ENCODE results near the gene AP2B1. TPM values are rescaled to one million over a fixed set of nuclear protein-coding genes. Genes with fewer than 3 reads are reported as not detected.

The AP2B1 gene
- total and polyA plus RNA-seq, 4 experiments from 2014 or later = 54.1 to 165 (median 118) TPM

- H3K27me3 ChIP-seq (ENCODE audit: insufficient read depth, low read length) = no peaks in the 10 kb centered on the region
- ChIA-PET POLR2A (ENCODE audit: partially characterized antibody) (no interaction called here), CTCF (ENCODE audit: partially characterized antibody) (no interaction called here)
- H3K4me1 ChIP-seq (ENCODE audit: insufficient read depth, low read length) = no peaks in the 10 kb centered on the region
- DNase-seq = no peak
- no peak overlapping the region for H3K27ac Mint-ChIP-seq
- H3K36me3 Mint-ChIP-seq = peaks cover 3 to 46% of the 10 kb centered on the region in 2 donors
- H3K27me3 Mint-ChIP-seq = no peaks in the 10 kb centered on the region
- intact Hi-C loops (cut with micrococcal nuclease) = no loop called here
- peaks cover 10% of the 10 kb centered on the region for H3K36me3 ChIP-seq (ENCODE audit: insufficient read depth, low read length)
- H3K27ac ChIP-seq (ENCODE audit: low read depth, low read length) = no peak overlapping the region
- peaks cover 5 to 9% (median 8%) of the 10 kb centered on the region in 4 donors for H3K4me1 Mint-ChIP-seq
- H3K9me3 Mint-ChIP-seq = no peaks in the 10 kb centered on the region
- no peak overlapping the region for H3K4me3 ChIP-seq (ENCODE audit: low read length in 2 of 2)
- no peaks in the 10 kb centered on the region for H3K9me3 ChIP-seq (ENCODE audit: control insufficient read depth in 1 of 2, low read length in 2 of 2)
- H3K4me3 Mint-ChIP-seq = no peak overlapping the region
Observed at GRCh38 chr17:35616536-35616935, 29.4 kb downstream of the AP2B1 start.

- no peaks in the 10 kb centered on the region for H3K9me3 Mint-ChIP-seq
- intact Hi-C loops (cut with micrococcal nuclease) = no loop called here
- no peak overlapping the region for H3K4me3 Mint-ChIP-seq
- no peak for DNase-seq
- H3K36me3 ChIP-seq (ENCODE audit: insufficient read depth, low read length) = peaks cover 5% of the 10 kb centered on the region
- no peaks in the 10 kb centered on the region for H3K27me3 Mint-ChIP-seq
- H3K36me3 Mint-ChIP-seq = peaks cover 3 to 38% of the 10 kb centered on the region in 2 donors
- peaks cover 5 to 8% (median 6%) of the 10 kb centered on the region in 4 donors for H3K4me1 Mint-ChIP-seq
- no peaks in the 10 kb centered on the region for H3K27me3 ChIP-seq (ENCODE audit: insufficient read depth, low read length)
- H3K27ac ChIP-seq (ENCODE audit: low read depth, low read length) = no peak overlapping the region
- CTCF ChIA-PET (ENCODE audit: partially characterized antibody) = interaction anchor here (0.9 kb wide), 1 partner anchor 191 kb away, joined by 3 read pairs; the partner anchor contains the start of gene TAF15
- no peaks in the 10 kb centered on the region for H3K4me1 ChIP-seq (ENCODE audit: insufficient read depth, low read length)
- POLR2A ChIA-PET (ENCODE audit: partially characterized antibody) = no interaction called here
- no peaks in the 10 kb centered on the region for H3K9me3 ChIP-seq (ENCODE audit: control insufficient read depth in 1 of 2, low read length in 2 of 2)
- no peak overlapping the region for H3K4me3 ChIP-seq (ENCODE audit: low read length in 2 of 2)
- peak overlapping the region in 1 of 7 donors; percentile 29 for H3K27ac Mint-ChIP-seq
Observed at GRCh38 chr17:35617505-35617904, 30.4 kb downstream of the AP2B1 start.

- H3K9me3 ChIP-seq (ENCODE audit: control insufficient read depth in 1 of 2, low read length in 2 of 2) = no peaks in the 10 kb centered on the region
- no peaks in the 10 kb centered on the region for H3K27me3 Mint-ChIP-seq
- intact Hi-C loops (cut with micrococcal nuclease) = no loop called here
- no peaks in the 10 kb centered on the region for H3K27me3 ChIP-seq (ENCODE audit: insufficient read depth, low read length)
- no peak overlapping the region for H3K27ac Mint-ChIP-seq
- H3K9me3 Mint-ChIP-seq = no peaks in the 10 kb centered on the region
- H3K4me3 ChIP-seq (ENCODE audit: low read length in 2 of 2) = no peak overlapping the region
- H3K4me1 ChIP-seq (ENCODE audit: insufficient read depth, low read length) = no peaks in the 10 kb centered on the region
- ChIA-PET POLR2A (ENCODE audit: partially characterized antibody) (no interaction called here), CTCF (ENCODE audit: partially characterized antibody) (interaction anchor here (1.1 kb wide), 1 partner anchor 129 kb away, joined by 4 read pairs; no protein-coding TSS in a partner anchor)
- H3K4me3 Mint-ChIP-seq = no peak overlapping the region
- peaks cover 5% of the 10 kb centered on the region for H3K36me3 ChIP-seq (ENCODE audit: insufficient read depth, low read length)
- peaks cover 4 to 34% of the 10 kb centered on the region in 2 donors for H3K36me3 Mint-ChIP-seq
- H3K27ac ChIP-seq (ENCODE audit: low read depth, low read length) = no peak overlapping the region
- peaks cover 5 to 7% (median 6%) of the 10 kb centered on the region in 4 donors for H3K4me1 Mint-ChIP-seq
- no peak for DNase-seq
Observed at GRCh38 chr17:35618628-35619027, 31.5 kb downstream of the AP2B1 start.

GRCh38 chr17:35621768-35622167 is 34.6 kb downstream of the AP2B1 start:
- no peaks in the 10 kb centered on the region for H3K9me3 Mint-ChIP-seq
- Histone ChIP-seq H3K36me3 (ENCODE audit: insufficient read depth, low read length) (peaks cover 24% of the 10 kb centered on the region), H3K27me3 (ENCODE audit: insufficient read depth, low read length) (no peaks in the 10 kb centered on the region), H3K4me1 (ENCODE audit: insufficient read depth, low read length) (no peaks in the 10 kb centered on the region), H3K9me3 (ENCODE audit: control insufficient read depth in 1 of 2, low read length in 2 of 2) (no peaks in the 10 kb centered on the region), H3K4me3 (ENCODE audit: low read length in 2 of 2) (no peak overlapping the region), H3K27ac (ENCODE audit: low read depth, low read length) (no peak overlapping the region)
- no peaks in the 10 kb centered on the region for H3K27me3 Mint-ChIP-seq
- no peak overlapping the region for H3K4me3 Mint-ChIP-seq
- peaks cover 4 to 5% (median 5%) of the 10 kb centered on the region in 4 donors for H3K4me1 Mint-ChIP-seq
- H3K27ac Mint-ChIP-seq = no peak overlapping the region
- peaks cover 25 to 59% of the 10 kb centered on the region in 2 donors for H3K36me3 Mint-ChIP-seq
- CTCF ChIA-PET (ENCODE audit: partially characterized antibody) = interaction anchor here (2.1 kb wide), 1 partner anchor 9 kb away, joined by 9 read pairs; no protein-coding TSS in a partner anchor
- intact Hi-C loops (cut with micrococcal nuclease) = no loop called here
- DNase-seq = no peak
- POLR2A ChIA-PET (ENCODE audit: partially characterized antibody) = no interaction called here

GRCh38 chr17:35627417-35627816 is 40.3 kb downstream of the AP2B1 start:
- Histone ChIP-seq H3K27me3 (ENCODE audit: insufficient read depth, low read length) (no peaks in the 10 kb centered on the region), H3K9me3 (ENCODE audit: control insufficient read depth in 1 of 2, low read length in 2 of 2) (no peaks in the 10 kb centered on the region), H3K27ac (ENCODE audit: low read depth, low read length) (no peak overlapping the region), H3K4me1 (ENCODE audit: insufficient read depth, low read length) (no peaks in the 10 kb centered on the region), H3K36me3 (ENCODE audit: insufficient read depth, low read length) (peaks cover 56% of the 10 kb centered on the region), H3K4me3 (ENCODE audit: low read length in 2 of 2) (no peak overlapping the region)
- no peak for DNase-seq
- Mint-ChIP-seq H3K4me3 (no peak overlapping the region), H3K4me1 (peaks cover 0 to 4% (median 3%) of the 10 kb centered on the region in 4 donors), H3K9me3 (no peaks in the 10 kb centered on the region), H3K27ac (peak overlapping the region in 1 of 7 donors; percentile 29), H3K27me3 (no peaks in the 10 kb centered on the region), H3K36me3 (peaks cover 42 to 68% of the 10 kb centered on the region in 2 donors)
- ChIA-PET POLR2A (ENCODE audit: partially characterized antibody) (no interaction called here), CTCF (ENCODE audit: partially characterized antibody) (interaction anchor here (0.5 kb wide), 1 partner anchor 20 kb away, joined by 3 read pairs; no protein-coding TSS in a partner anchor)
- intact Hi-C loops (cut with micrococcal nuclease) = no loop called here

GRCh38 chr17:35630530-35631148 is 43.5 kb downstream of the AP2B1 start:
- no peaks in the 10 kb centered on the region for H3K4me1 ChIP-seq (ENCODE audit: insufficient read depth, low read length)
- Mint-ChIP-seq H3K4me3 (no peak overlapping the region), H3K27me3 (no peaks in the 10 kb centered on the region), H3K4me1 (peaks cover 0 to 5% (median 3%) of the 10 kb centered on the region in 4 donors), H3K9me3 (no peaks in the 10 kb centered on the region), H3K27ac (peak overlapping the region in 2 of 7 donors; percentile 36 to 37), H3K36me3 (peaks cover 30 to 66% of the 10 kb centered on the region in 2 donors)
- DNase-seq = no peak
- intact Hi-C loops (cut with micrococcal nuclease) = no loop called here
- ChIA-PET CTCF (ENCODE audit: partially characterized antibody) (interaction anchor here (1.0 kb wide), 1 partner anchor 17 kb away, joined by 3 read pairs; no protein-coding TSS in a partner anchor), POLR2A (ENCODE audit: partially characterized antibody) (no interaction called here)
- peaks cover 47% of the 10 kb centered on the region for H3K36me3 ChIP-seq (ENCODE audit: insufficient read depth, low read length)
- no peak overlapping the region for H3K4me3 ChIP-seq (ENCODE audit: low read length in 2 of 2)
- no peak overlapping the region for H3K27ac ChIP-seq (ENCODE audit: low read depth, low read length)
- no peaks in the 10 kb centered on the region for H3K27me3 ChIP-seq (ENCODE audit: insufficient read depth, low read length)
- H3K9me3 ChIP-seq (ENCODE audit: control insufficient read depth in 1 of 2, low read length in 2 of 2) = no peaks in the 10 kb centered on the region

GRCh38 chr17:35641032-35641431 is 53.9 kb downstream of the AP2B1 start:
- Mint-ChIP-seq H3K27me3 (no peaks in the 10 kb centered on the region), H3K4me1 (peaks cover 0 to 1% (median under 1%) of the 10 kb centered on the region in 4 donors), H3K27ac (no peak overlapping the region), H3K4me3 (no peak overlapping the region), H3K9me3 (no peaks in the 10 kb centered on the region), H3K36me3 (peaks cover 47 to 81% of the 10 kb centered on the region in 2 donors)
- CTCF ChIA-PET (ENCODE audit: partially characterized antibody) = interaction anchor here (1.3 to 2.1 kb wide), 2 partner anchors 28 to 167 kb away, joined by 3 to 6 read pairs; no protein-coding TSS in a partner anchor
- intact Hi-C loops (cut with micrococcal nuclease) = no loop called here
- no peak for DNase-seq
- Histone ChIP-seq H3K4me1 (ENCODE audit: insufficient read depth, low read length) (no peaks in the 10 kb centered on the region), H3K9me3 (ENCODE audit: control insufficient read depth in 1 of 2, low read length in 2 of 2) (no peaks in the 10 kb centered on the region), H3K36me3 (ENCODE audit: insufficient read depth, low read length) (peaks cover 44% of the 10 kb centered on the region), H3K4me3 (ENCODE audit: low read length in 2 of 2) (no peak overlapping the region), H3K27me3 (ENCODE audit: insufficient read depth, low read length) (no peaks in the 10 kb centered on the region), H3K27ac (ENCODE audit: low read depth, low read length) (no peak overlapping the region)
- POLR2A ChIA-PET (ENCODE audit: partially characterized antibody) = no interaction called here

Data from CD4-positive, alpha-beta memory T cell (primary cell).